Epithelial cell of esophagus (primary cell): ENCODE results near the gene IL17RC.

Experiments
- DNase-seq: peaks from one replicate; pipeline ENCODE4 v3.0.0; 2010; ENCODE audit warnings: low read depth
- H3K4me3 ChIP-seq: 2 replicates; pipeline ENCODE4 v1.5.1; 2011; ENCODE audit warnings: mild to moderate bottlenecking, low read length, control low read depth
- TF ChIP-seq, protein P1 (sequence below): IDR thresholded peaks from 2 replicates; pipeline ENCODE4 v1.5.1; 2011; ENCODE audit warnings: low read depth, mild to moderate bottlenecking, low read length, control low read depth, inconsistent platforms; ENCODE audit not compliant: insufficient read depth; ENCODE audit errors: missing control alignments

Gene IL17RC

DNA sequence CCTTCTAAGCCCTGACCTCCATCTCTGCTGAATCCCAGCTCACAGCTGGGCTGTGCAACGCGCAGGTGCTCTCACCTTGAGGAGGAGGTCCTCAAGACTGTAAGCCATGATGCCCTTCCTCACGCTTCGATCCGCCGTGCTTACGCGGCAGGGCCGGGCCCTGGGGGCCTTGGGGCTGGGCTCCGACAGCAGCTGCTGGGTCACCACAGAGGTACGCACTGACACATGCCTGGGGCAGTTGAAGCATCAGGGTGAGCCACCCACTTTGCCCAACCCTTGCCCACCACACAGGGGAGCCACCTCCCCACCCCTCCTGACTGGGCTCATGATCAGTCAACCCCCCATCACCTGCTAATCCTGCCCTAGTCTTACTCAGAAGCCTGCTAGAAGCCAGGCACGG, 39.9 kb upstream of the IL17RC start:
- H3K4me3 ChIP-seq = no peak overlapping the region
- TF ChIP-seq, protein P1, sequence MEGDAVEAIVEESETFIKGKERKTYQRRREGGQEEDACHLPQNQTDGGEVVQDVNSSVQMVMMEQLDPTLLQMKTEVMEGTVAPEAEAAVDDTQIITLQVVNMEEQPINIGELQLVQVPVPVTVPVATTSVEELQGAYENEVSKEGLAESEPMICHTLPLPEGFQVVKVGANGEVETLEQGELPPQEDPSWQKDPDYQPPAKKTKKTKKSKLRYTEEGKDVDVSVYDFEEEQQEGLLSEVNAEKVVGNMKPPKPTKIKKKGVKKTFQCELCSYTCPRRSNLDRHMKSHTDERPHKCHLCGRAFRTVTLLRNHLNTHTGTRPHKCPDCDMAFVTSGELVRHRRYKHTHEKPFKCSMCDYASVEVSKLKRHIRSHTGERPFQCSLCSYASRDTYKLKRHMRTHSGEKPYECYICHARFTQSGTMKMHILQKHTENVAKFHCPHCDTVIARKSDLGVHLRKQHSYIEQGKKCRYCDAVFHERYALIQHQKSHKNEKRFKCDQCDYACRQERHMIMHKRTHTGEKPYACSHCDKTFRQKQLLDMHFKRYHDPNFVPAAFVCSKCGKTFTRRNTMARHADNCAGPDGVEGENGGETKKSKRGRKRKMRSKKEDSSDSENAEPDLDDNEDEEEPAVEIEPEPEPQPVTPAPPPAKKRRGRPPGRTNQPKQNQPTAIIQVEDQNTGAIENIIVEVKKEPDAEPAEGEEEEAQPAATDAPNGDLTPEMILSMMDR = no peak
- no peak for DNase-seq

DNA sequence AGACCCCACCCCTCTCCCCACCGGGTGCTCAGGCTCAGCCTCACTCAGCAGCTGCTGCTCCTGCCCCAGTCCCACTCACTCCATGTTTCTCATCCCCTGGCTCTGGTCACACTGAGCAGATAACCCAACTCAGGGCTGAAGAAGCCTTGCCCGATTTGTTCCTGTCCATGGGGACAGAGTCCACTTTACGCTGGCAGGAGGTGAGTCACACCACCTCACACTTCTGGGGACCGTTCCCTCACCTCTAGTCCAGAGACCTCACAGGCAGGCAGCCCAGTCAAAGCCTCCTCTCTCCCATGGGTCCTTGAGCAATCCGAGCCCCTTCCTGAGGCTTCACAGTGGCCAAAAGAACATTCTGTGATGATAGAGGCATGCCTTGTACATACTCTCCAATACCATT, 38.2 kb upstream of the IL17RC start:
- TF ChIP-seq, protein P1 = no peak
- no peak overlapping the region for H3K4me3 ChIP-seq
- no peak for DNase-seq

DNA sequence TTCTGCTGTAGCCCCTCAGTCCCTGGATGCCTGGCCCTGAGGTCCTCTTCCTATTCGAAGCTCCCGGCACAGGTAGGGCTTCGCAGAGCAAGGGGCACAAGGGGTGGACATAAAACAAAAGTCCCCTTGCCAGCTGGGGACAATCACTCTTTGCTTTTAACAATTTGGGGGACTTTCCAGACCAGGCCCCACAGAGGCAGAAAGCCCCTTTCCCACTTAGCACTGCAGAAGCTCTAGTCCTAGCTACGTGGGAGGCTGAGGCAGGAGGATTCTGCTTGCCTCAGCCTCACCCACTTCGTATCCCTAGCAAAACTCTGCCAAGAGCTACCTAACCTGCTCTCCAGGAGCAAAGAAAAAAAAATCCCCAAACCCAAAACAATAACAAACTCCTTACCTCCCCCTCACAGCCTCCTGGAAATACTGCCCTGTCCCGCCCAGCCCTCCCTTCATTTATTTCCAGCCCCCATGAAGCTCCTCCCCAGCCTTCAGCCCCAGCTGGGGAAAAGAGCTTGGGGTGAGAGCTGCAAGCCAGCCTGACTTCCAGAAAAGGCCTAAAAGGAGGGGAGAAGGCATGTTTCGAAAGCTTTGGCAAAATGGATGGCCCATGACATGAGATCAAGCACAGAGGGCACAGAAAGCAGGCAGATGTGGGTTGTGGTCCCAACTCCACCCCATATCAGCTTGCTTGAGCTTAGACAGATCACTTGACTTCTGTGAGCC, 36.9 kb upstream of the IL17RC start, which contains the start of gene CIDEC:
Gene CIDEC, minus strand, starts transcription at position 424 of the 720 bp plus-strand sequence. CDS start 1,767 bp downstream, outside the sequence.
- no peak for DNase-seq
- no peak within 1 kb of the TSS for H3K4me3 ChIP-seq
- TF ChIP-seq, protein P1 = no peak

DNA sequence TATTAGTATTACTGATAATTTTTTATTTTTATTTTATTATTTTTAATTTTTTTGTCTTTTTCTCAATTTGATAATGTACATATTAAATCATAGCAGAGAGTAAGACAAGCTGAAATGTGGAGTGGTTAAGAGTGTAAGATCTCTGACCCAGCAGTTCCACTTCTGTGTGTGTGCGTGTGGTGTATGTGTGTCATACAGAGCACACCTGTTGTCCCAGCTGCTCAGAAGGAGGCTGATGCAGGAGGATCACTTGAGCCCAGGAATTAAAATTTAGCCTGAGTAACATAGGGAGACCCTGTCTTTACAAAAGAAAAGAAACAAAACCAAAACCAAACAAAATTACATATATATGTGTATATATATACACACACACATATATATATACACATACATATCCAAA, 35.5 kb upstream of the IL17RC start:
- TF ChIP-seq, protein P1 = no peak
- no peak for DNase-seq

DNA sequence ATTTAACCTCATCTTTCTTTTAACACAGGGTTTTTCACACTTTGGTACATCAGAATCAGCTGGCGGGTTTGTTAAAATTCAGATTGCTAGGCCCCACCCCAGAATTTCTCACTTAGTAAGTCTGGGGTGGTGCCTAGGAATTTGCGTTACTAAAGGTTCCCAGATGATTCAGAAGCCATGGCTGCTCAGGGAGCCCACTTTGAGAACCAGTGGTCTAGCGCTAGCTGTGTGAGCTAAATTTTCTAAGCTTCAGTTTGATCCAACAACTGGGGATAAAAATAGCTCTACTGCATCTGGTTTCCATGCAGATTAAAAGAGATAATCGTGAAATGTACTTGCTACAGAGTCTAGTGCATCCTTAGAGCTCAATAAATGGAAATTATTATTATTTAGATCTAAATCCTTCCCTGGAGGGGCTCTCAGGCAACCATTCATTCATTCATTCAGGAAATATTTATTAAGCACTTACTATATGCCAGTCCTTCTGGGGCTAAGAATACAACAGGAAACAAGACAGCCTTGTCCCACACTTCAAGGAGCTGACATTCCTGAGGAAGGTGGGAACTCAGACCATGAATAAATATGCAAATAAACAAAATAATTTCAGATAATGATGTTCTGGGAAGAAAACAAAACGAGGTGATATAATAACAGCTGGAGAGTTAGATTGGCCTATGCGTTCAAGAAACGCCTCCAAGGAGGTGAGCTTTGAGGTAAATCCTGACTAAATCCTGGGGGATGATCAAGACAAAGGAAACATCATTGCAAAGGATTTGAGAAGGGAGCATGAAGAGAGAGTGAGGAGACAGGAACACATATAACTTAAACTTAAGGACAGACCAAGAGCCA, 33.0 kb upstream of the IL17RC start:
- TF ChIP-seq, protein P1 = no peak
- no peak overlapping the region for H3K4me3 ChIP-seq
- no peak for DNase-seq

More for the DNA sequence above, 35.5 kb upstream of the IL17RC start:
- no peak overlapping the region for H3K4me3 ChIP-seq

DNA sequence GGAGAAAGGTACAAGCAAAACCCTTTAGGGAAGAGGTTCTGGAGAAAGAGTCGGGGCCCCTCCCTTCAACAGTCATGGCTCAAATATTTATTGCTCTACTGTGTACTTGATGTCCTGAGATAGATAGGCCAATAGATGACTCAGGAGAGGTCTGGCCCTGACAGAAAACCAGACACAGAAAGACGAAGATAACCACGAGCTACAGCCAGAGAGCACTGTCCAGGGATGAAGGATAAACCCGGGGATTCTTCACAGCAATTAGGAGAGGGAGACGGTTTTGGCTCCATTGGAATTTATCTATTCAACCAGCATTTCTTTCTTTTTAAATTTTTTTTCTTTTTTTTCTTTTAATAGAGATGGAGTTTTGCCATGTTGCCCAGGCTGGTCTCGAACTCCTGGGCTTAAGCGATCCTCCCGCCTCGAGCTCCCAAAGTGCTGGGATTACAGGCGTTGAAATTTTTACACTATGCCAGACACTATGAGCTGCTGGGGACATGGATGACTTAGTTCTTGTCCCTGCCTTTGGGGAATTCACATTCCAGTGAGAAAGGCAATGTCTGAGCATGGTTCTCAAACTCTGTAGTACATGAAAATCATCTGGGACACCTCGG, 32.2 kb upstream of the IL17RC start:
- no peak overlapping the region for H3K4me3 ChIP-seq
- TF ChIP-seq, protein P1 = no peak
- DNase-seq = peak; percentile 92
